Glutamatergic neuron (in vitro differentiated cells): Measurements from ENCODE around the gene GART. TPM values are rescaled to one million over a fixed set of nuclear protein-coding genes. Genes with fewer than 3 reads are reported as not detected.

Experiments
- DNase-seq: peaks from one replicate; pipeline ENCODE4 v3.0.0; 2022
- H3K27ac Mint-ChIP-seq: one replicate; pipeline ENCODE4 v1.8.0; 2020; ENCODE audit warnings: mild to moderate bottlenecking, mixed read lengths, inconsistent platforms; ENCODE audit not compliant: unreplicated experiment
- H3K27me3 Mint-ChIP-seq: one replicate; pipeline ENCODE4 v1.8.0; 2020; ENCODE audit warnings: mild to moderate bottlenecking, moderate library complexity, mixed read lengths, inconsistent platforms; ENCODE audit not compliant: unreplicated experiment
- H3K36me3 Mint-ChIP-seq: one replicate; pipeline ENCODE4 v1.8.0; 2020; ENCODE audit warnings: mild to moderate bottlenecking, mixed read lengths, inconsistent platforms; ENCODE audit not compliant: unreplicated experiment
- H3K4me1 Mint-ChIP-seq: one replicate; pipeline ENCODE4 v1.8.0; 2020; ENCODE audit warnings: mild to moderate bottlenecking, low read depth, mixed read lengths, inconsistent platforms; ENCODE audit not compliant: unreplicated experiment
- H3K4me3 Mint-ChIP-seq: one replicate; pipeline ENCODE4 v1.8.0; 2020; ENCODE audit warnings: mild to moderate bottlenecking, mixed read lengths, inconsistent platforms; ENCODE audit not compliant: unreplicated experiment
- H3K9me3 Mint-ChIP-seq: one replicate; pipeline ENCODE4 v1.8.0; 2020; ENCODE audit warnings: mild to moderate bottlenecking, moderate library complexity, mixed read lengths, inconsistent platforms; ENCODE audit not compliant: unreplicated experiment
- CTCF ChIP-seq: fragments of 200-600 bp; sonication (generic); IDR thresholded peaks from one replicate; pipeline ENCODE4 v1.5.0; 2021; ENCODE audit not compliant: partially characterized antibody, unreplicated experiment
- total RNA-seq: library from RNA; stranded (reverse); fragmentation: NEBNext Ultra II Directional; extraction: Animal tissue kit (Norgen Biotek cat#: 25700); gene quantifications from one replicate; pipeline ENCODE4 v1.2.1, GENCODE V29; 2021; ENCODE audit not compliant: unreplicated experiment

The GART gene
- total RNA-seq, 1 donor from 2014 or later: 70.3 TPM

GRCh38 chr21:33569991-33570390 is 28.1 kb upstream of the GART start:
- no peak overlapping the region for H3K4me3 Mint-ChIP-seq
- no peak overlapping the region for H3K27ac Mint-ChIP-seq
- no peak for TF ChIP-seq CTCF
- no peaks in the 10 kb centered on the region for H3K27me3 Mint-ChIP-seq
- H3K9me3 Mint-ChIP-seq: no peaks in the 10 kb centered on the region
- no peaks in the 10 kb centered on the region for H3K4me1 Mint-ChIP-seq
- no peaks in the 10 kb centered on the region for H3K36me3 Mint-ChIP-seq
- no peak for DNase-seq

GRCh38 chr21:33568448-33568847 is 26.5 kb upstream of the GART start:
- H3K27me3 Mint-ChIP-seq: no peaks in the 10 kb centered on the region
- DNase-seq: no peak
- no peaks in the 10 kb centered on the region for H3K36me3 Mint-ChIP-seq
- H3K27ac Mint-ChIP-seq: no peak overlapping the region
- no peak for TF ChIP-seq CTCF
- no peaks in the 10 kb centered on the region for H3K4me1 Mint-ChIP-seq
- no peak overlapping the region for H3K4me3 Mint-ChIP-seq
- H3K9me3 Mint-ChIP-seq: no peaks in the 10 kb centered on the region

- no peak overlapping the region for H3K4me3 Mint-ChIP-seq
- H3K27me3 Mint-ChIP-seq: no peaks in the 10 kb centered on the region
- no peak overlapping the region for H3K27ac Mint-ChIP-seq
- no peaks in the 10 kb centered on the region for H3K4me1 Mint-ChIP-seq
- H3K36me3 Mint-ChIP-seq: no peaks in the 10 kb centered on the region
- no peaks in the 10 kb centered on the region for H3K9me3 Mint-ChIP-seq
- no peak for TF ChIP-seq CTCF
- DNase-seq: no peak
Observed at GRCh38 chr21:33567914-33568313, 26.0 kb upstream of the GART start.

GRCh38 chr21:33566514-33566913 is 24.6 kb upstream of the GART start:
- Mint-ChIP-seq H3K4me1 (no peaks in the 10 kb centered on the region), H3K9me3 (no peaks in the 10 kb centered on the region), H3K4me3 (no peak overlapping the region), H3K27me3 (no peaks in the 10 kb centered on the region), H3K36me3 (no peaks in the 10 kb centered on the region), H3K27ac (no peak overlapping the region)
- DNase-seq: no peak
- no peak for TF ChIP-seq CTCF

DNA sequence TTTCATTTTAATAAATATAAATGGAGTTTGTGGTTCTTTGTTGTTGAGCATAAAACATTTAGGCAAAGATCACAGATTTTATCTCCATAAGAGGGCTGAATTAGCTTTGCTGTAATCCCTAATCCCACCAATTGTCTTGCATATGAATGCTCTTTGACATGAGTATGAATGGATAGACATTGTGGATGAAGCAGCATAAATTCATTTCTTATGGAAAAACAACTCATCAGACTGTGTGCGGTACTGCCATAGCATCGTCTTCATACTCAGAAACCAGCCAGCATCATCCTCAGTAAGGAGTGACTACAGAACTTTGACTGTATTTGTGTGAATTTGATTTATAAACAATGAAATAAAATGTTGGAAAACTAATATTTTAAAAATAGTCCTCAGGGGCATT is 20.5 kb upstream of the GART start:
- DNase-seq: no peak
- no peak overlapping the region for H3K27ac Mint-ChIP-seq
- H3K4me1 Mint-ChIP-seq: no peaks in the 10 kb centered on the region
- H3K4me3 Mint-ChIP-seq: no peak overlapping the region
- TF ChIP-seq CTCF: no peak
- H3K9me3 Mint-ChIP-seq: no peaks in the 10 kb centered on the region
- H3K27me3 Mint-ChIP-seq: no peaks in the 10 kb centered on the region
- peaks cover 8% of the 10 kb centered on the region for H3K36me3 Mint-ChIP-seq
